ENCODE data around the gene KDM4B.

DNA sequence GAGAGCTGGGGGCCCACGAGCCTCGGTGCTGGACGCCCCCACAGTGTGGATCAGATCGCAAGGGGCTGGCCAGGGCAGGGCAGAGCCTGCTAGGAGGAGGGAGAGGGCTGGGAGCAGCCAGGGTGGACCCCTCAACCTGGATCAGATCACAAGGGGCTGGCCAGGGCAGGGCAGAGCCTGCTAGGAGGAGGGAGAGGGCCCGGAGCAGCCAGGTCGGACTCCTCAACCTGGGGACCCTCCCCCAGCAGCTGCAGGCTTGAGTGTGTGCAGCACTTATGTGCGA is 126.6 kb downstream of the KDM4B start:
- TF ChIP-seq, protein P1, sequence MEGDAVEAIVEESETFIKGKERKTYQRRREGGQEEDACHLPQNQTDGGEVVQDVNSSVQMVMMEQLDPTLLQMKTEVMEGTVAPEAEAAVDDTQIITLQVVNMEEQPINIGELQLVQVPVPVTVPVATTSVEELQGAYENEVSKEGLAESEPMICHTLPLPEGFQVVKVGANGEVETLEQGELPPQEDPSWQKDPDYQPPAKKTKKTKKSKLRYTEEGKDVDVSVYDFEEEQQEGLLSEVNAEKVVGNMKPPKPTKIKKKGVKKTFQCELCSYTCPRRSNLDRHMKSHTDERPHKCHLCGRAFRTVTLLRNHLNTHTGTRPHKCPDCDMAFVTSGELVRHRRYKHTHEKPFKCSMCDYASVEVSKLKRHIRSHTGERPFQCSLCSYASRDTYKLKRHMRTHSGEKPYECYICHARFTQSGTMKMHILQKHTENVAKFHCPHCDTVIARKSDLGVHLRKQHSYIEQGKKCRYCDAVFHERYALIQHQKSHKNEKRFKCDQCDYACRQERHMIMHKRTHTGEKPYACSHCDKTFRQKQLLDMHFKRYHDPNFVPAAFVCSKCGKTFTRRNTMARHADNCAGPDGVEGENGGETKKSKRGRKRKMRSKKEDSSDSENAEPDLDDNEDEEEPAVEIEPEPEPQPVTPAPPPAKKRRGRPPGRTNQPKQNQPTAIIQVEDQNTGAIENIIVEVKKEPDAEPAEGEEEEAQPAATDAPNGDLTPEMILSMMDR (IDR thresholded peaks at IDR 0.05): no peak
- no peak for TF ChIP-seq POLR2A (IDR thresholded peaks at IDR 0.05)
